Natural killer cell treated with Interleukin-12 subunit alpha and Interleukin-12 subunit beta and Interleukin-15 and Interleukin-18, amount 100 ng/mL, for 72 hours (primary cell): ENCODE results near the gene PPFIBP1. TPM values are rescaled to one million over a fixed set of nuclear protein-coding genes. Genes with fewer than 3 reads are reported as not detected.
A peak's percentile ranks its signal among the peaks of the same experiment; 100 is the strongest.
"Not testable (repeated sequence)": the region's sequence is repeated elsewhere in the genome, so short reads cannot be mapped to it uniquely, and the experiment has no call there.

ENCODE experiments used
- ATAC-seq, 2 donors: fragments of 150-1000 bp; cut with Tn5 transposase in 1 of 2; sonication (Bioruptor Pico), chemical (Tn5 transposase) in 1 of 2; 2 replicates each; pipeline ENCODE4 v1.10.0; 2021
- DNase-seq: peaks from one replicate; pipeline ENCODE4 v3.0.0; 2022; ENCODE audit warnings: low spot score
- H3K27ac Mint-ChIP-seq, 2 donors: 1 replicate in 1 of 2; 2 replicates in 1 of 2; pipeline ENCODE4 v1.8.0; 2022; ENCODE audit warnings: mixed read lengths in 2 of 2, mild to moderate bottlenecking in 1 of 2, moderate library complexity in 1 of 2
- H3K27me3 Mint-ChIP-seq, 2 donors: 1 replicate in 1 of 2; 2 replicates in 1 of 2; pipeline ENCODE4 v1.8.0; 2022; ENCODE audit warnings: mixed read lengths in 2 of 2
- H3K36me3 Mint-ChIP-seq: one replicate; pipeline ENCODE4 v1.8.0; 2022; ENCODE audit warnings: mixed read lengths
- H3K4me1 Mint-ChIP-seq, 2 donors: 1 replicate in 1 of 2; 2 replicates in 1 of 2; pipeline ENCODE4 v1.8.0; 2022; ENCODE audit warnings: low read depth in 2 of 2, mixed read lengths in 2 of 2, mild to moderate bottlenecking in 1 of 2
- H3K4me3 Mint-ChIP-seq: one replicate; pipeline ENCODE4 v1.8.0; 2022; ENCODE audit warnings: mixed read lengths
- H3K9me3 Mint-ChIP-seq: 2 replicates; pipeline ENCODE4 v1.8.0; 2022; ENCODE audit warnings: mixed read lengths
- total RNA-seq, 2 donors: library from RNA; stranded (reverse); gene quantifications; one replicate each; pipeline ENCODE4 v1.2.3, GENCODE V29; 2022

Gene PPFIBP1
- total RNA-seq, 2 donors from 2014 or later = 9.0 to 12.9 TPM

GRCh38 chr12:27630219-27630618 lies 106.2 kb downstream of the PPFIBP1 start:
- peaks cover 0 to 24% of the 10 kb centered on the region in 2 donors for H3K27me3 Mint-ChIP-seq
- H3K4me1 Mint-ChIP-seq, H3K4me3 Mint-ChIP-seq, H3K36me3 Mint-ChIP-seq, H3K27ac Mint-ChIP-seq, H3K9me3 Mint-ChIP-seq, ATAC-seq, DNase-seq: not testable (repeated sequence)

GRCh38 chr12:27631365-27631764 lies 107.4 kb downstream of the PPFIBP1 start:
- peaks cover 0 to 24% of the 10 kb centered on the region in 2 donors for H3K27me3 Mint-ChIP-seq

GRCh38 chr12:27631813-27632491 lies 107.9 kb downstream of the PPFIBP1 start:
- no peaks in the 10 kb centered on the region for H3K4me1 Mint-ChIP-seq
- peaks cover 0 to 24% of the 10 kb centered on the region in 2 donors for H3K27me3 Mint-ChIP-seq
- no peaks in the 10 kb centered on the region for H3K9me3 Mint-ChIP-seq
- DNase-seq (no peak), ATAC-seq (no peak)
- H3K4me3 Mint-ChIP-seq = no peak overlapping the region
- no peaks in the 10 kb centered on the region for H3K36me3 Mint-ChIP-seq
- no peak overlapping the region for H3K27ac Mint-ChIP-seq

More at GRCh38 chr12:27631365-27631764, 107.4 kb downstream of the PPFIBP1 start:
- no peak overlapping the region for H3K4me3 Mint-ChIP-seq
- H3K9me3 Mint-ChIP-seq = no peaks in the 10 kb centered on the region
- DNase-seq (no peak), ATAC-seq (no peak)
- no peaks in the 10 kb centered on the region for H3K4me1 Mint-ChIP-seq
- no peaks in the 10 kb centered on the region for H3K36me3 Mint-ChIP-seq
- no peak overlapping the region for H3K27ac Mint-ChIP-seq

- DNase-seq (no peak), ATAC-seq (no peak)
- H3K4me1 Mint-ChIP-seq = peaks cover 3 to 6% of the 10 kb centered on the region in 2 donors
- peaks cover 0 to 24% of the 10 kb centered on the region in 2 donors for H3K27me3 Mint-ChIP-seq
- no peaks in the 10 kb centered on the region for H3K9me3 Mint-ChIP-seq
- no peak overlapping the region for H3K27ac Mint-ChIP-seq
- no peaks in the 10 kb centered on the region for H3K36me3 Mint-ChIP-seq
- H3K4me3 Mint-ChIP-seq = no peak overlapping the region
Observed at GRCh38 chr12:27635349-27635972, 111.5 kb downstream of the PPFIBP1 start.

- H3K36me3 Mint-ChIP-seq, DNase-seq: not testable (repeated sequence)
Observed at GRCh38 chr12:27636569-27636968, 112.6 kb downstream of the PPFIBP1 start.

GRCh38 chr12:27637524-27637923 lies 113.5 kb downstream of the PPFIBP1 start:
- H3K4me1 Mint-ChIP-seq = peaks cover 3 to 6% of the 10 kb centered on the region in 2 donors
- H3K27me3 Mint-ChIP-seq = peaks cover 0 to 24% of the 10 kb centered on the region in 2 donors
- no peak overlapping the region for H3K4me3 Mint-ChIP-seq
- ATAC-seq = no peak
- H3K27ac Mint-ChIP-seq = no peak overlapping the region
- DNase-seq = no peak
- no peaks in the 10 kb centered on the region for H3K36me3 Mint-ChIP-seq
- H3K9me3 Mint-ChIP-seq = no peaks in the 10 kb centered on the region

More at GRCh38 chr12:27636569-27636968, 112.6 kb downstream of the PPFIBP1 start:
- not testable (repeated sequence) for H3K4me1 Mint-ChIP-seq, H3K9me3 Mint-ChIP-seq, H3K4me3 Mint-ChIP-seq, H3K27ac Mint-ChIP-seq
- peak; percentile 71 to 81 for ATAC-seq
- H3K27me3 Mint-ChIP-seq = peaks cover 0 to 24% of the 10 kb centered on the region in 2 donors

GRCh38 chr12:27639265-27639664 lies 115.3 kb downstream of the PPFIBP1 start:
- DNase-seq = no peak
- Mint-ChIP-seq H3K36me3 (no peaks in the 10 kb centered on the region), H3K4me1 (peaks cover 3 to 6% of the 10 kb centered on the region in 2 donors), H3K27ac (no peak overlapping the region), H3K27me3 (peaks cover 0 to 13% of the 10 kb centered on the region in 2 donors), H3K9me3 (no peaks in the 10 kb centered on the region), H3K4me3 (no peak overlapping the region)
- ATAC-seq = no peak

GRCh38 chr12:27640566-27641200 lies 116.7 kb downstream of the PPFIBP1 start:
- DNase-seq, H3K9me3 Mint-ChIP-seq, H3K4me3 Mint-ChIP-seq, H3K27me3 Mint-ChIP-seq, ATAC-seq, H3K36me3 Mint-ChIP-seq, H3K27ac Mint-ChIP-seq, H3K4me1 Mint-ChIP-seq: not testable (repeated sequence)

GRCh38 chr12:27642361-27642760 lies 118.4 kb downstream of the PPFIBP1 start:
- H3K27me3 Mint-ChIP-seq, H3K4me1 Mint-ChIP-seq, H3K36me3 Mint-ChIP-seq, H3K9me3 Mint-ChIP-seq, H3K4me3 Mint-ChIP-seq, DNase-seq, H3K27ac Mint-ChIP-seq, ATAC-seq: not testable (repeated sequence)

- ATAC-seq, H3K4me3 Mint-ChIP-seq, H3K27me3 Mint-ChIP-seq, H3K36me3 Mint-ChIP-seq, DNase-seq, H3K4me1 Mint-ChIP-seq, H3K27ac Mint-ChIP-seq, H3K9me3 Mint-ChIP-seq: not testable (repeated sequence)
Observed at GRCh38 chr12:27642892-27643291, 118.9 kb downstream of the PPFIBP1 start.

- no peaks in the 10 kb centered on the region for H3K9me3 Mint-ChIP-seq
- no peaks in the 10 kb centered on the region for H3K4me1 Mint-ChIP-seq
- H3K27ac Mint-ChIP-seq = no peak overlapping the region
- DNase-seq = no peak
- H3K36me3 Mint-ChIP-seq = no peaks in the 10 kb centered on the region
- no peak overlapping the region for H3K4me3 Mint-ChIP-seq
- ATAC-seq = no peak
- H3K27me3 Mint-ChIP-seq = peaks cover 0 to 7% of the 10 kb centered on the region in 2 donors
Observed at GRCh38 chr12:27644158-27644845, 120.3 kb downstream of the PPFIBP1 start.

- Mint-ChIP-seq H3K36me3 (no peaks in the 10 kb centered on the region), H3K27me3 (peaks cover 0 to 7% of the 10 kb centered on the region in 2 donors), H3K4me3 (no peak overlapping the region), H3K9me3 (no peaks in the 10 kb centered on the region), H3K4me1 (no peaks in the 10 kb centered on the region), H3K27ac (no peak overlapping the region)
- ATAC-seq = peak in 1 of 2 donors; percentile 27
- DNase-seq = no peak
Observed at GRCh38 chr12:27645671-27646070, 121.7 kb downstream of the PPFIBP1 start.

- Mint-ChIP-seq H3K27me3 (peaks cover 0 to 7% of the 10 kb centered on the region in 2 donors), H3K27ac (no peak overlapping the region), H3K4me3 (no peak overlapping the region), H3K4me1 (no peaks in the 10 kb centered on the region), H3K9me3 (no peaks in the 10 kb centered on the region), H3K36me3 (no peaks in the 10 kb centered on the region)
- ATAC-seq = no peak
- no peak for DNase-seq
Observed at GRCh38 chr12:27646149-27646548, 122.1 kb downstream of the PPFIBP1 start.
